Prostate gland (tissue), 2 donors: Measurements from ENCODE around the gene PATL1.

Experiments used
- POLR2A ChIP-seq: fragments of 450-650 bp; IDR thresholded peaks from one replicate; pipeline ENCODE4 v1.6.1; 2016; ENCODE audit warnings: antibody characterized with exemption, mild to moderate bottlenecking
- POLR2AphosphoS5 ChIP-seq: sonication (generic); formaldehyde crosslinking; IDR thresholded peaks from one replicate; pipeline ENCODE4 v1.6.1; 2017; ENCODE audit warnings: antibody characterized with exemption
- TF ChIP-seq, protein P1 (sequence below), 4 experiments: fragments of 200-600 bp in 2 of 4; fragments of 450-650 bp in 2 of 4; sonication (generic) in 2 of 4; IDR thresholded peaks; 1 replicate in 3 of 4; 2 replicates in 1 of 4; pipeline ENCODE4 v1.5.1; 2016 to 2019; ENCODE audit warnings: antibody characterized with exemption in 4 of 4, mild to moderate bottlenecking in 2 of 4, moderate library complexity in 2 of 4

DNA sequence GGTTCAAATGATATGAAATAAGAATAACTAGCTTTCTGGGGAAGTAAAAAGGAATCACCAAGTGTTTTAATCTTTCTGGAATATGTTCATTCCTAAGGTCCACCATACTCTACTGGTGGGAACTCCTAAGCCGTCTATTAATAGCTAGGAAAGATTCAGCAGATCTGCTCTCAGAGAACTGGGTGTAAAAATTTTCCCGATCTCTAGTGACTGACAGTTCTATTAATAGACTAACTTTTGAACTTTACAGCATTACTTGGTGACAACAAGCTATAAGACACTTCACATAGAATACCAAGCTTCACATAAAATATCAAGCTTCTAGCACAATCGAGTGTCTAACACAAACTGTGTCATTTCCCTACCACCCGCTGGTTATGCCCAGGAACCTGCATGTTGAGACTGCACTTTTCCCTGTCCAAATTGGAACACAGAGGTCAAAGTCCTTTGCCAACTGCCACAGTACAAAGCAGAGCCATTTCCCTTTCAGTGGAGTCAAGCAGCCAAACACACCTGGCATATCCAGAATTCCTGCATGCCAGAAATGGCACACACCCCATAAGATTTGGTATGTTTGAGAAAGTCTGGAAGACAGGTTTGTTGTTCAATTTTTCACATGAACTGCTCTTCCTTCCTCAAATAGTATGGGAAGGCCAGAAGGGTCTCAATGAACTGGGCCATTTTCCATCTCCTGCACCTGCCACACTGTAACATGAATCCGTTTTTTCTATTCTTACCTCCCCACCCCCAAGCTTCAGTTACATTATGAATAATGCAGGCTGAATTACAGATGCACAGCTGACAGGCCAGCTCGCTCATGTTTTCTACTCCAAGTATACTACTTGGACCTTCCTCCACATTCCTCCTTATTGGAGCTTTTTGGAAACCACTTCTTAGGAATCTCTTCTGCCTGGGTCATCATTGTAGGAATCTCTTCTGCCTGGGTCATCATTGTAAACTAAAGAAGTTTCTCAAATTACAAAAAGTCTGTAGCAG, 57.0 kb downstream of the PATL1 start:
- TF ChIP-seq, protein P1, sequence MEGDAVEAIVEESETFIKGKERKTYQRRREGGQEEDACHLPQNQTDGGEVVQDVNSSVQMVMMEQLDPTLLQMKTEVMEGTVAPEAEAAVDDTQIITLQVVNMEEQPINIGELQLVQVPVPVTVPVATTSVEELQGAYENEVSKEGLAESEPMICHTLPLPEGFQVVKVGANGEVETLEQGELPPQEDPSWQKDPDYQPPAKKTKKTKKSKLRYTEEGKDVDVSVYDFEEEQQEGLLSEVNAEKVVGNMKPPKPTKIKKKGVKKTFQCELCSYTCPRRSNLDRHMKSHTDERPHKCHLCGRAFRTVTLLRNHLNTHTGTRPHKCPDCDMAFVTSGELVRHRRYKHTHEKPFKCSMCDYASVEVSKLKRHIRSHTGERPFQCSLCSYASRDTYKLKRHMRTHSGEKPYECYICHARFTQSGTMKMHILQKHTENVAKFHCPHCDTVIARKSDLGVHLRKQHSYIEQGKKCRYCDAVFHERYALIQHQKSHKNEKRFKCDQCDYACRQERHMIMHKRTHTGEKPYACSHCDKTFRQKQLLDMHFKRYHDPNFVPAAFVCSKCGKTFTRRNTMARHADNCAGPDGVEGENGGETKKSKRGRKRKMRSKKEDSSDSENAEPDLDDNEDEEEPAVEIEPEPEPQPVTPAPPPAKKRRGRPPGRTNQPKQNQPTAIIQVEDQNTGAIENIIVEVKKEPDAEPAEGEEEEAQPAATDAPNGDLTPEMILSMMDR (IDR thresholded peaks at IDR 0.05) = no peak
- TF ChIP-seq POLR2A = no peak
- no peak for TF ChIP-seq POLR2AphosphoS5
